HCT116 (cell line): ENCODE measurements around the gene GRIK3. TPM values are rescaled to one million over a fixed set of nuclear protein-coding genes. Genes with fewer than 3 reads are reported as not detected.

ENCODE experiments used
- ATAC-seq: fragments of 200-7000 bp; cut with Tn5 transposase; 2 replicates; pipeline ENCODE4 v1.9.1; 2020; ENCODE audit warnings: mild to moderate bottlenecking, moderate library complexity
- BruUV-seq: library from RNA; stranded (reverse); fragments of 400-500 nt; replicated peaks from 2 replicates; lab custom pipeline; 2021; lab: Mats Ljungman, UMichigan
- CTCF ChIA-PET: fragments of 300-600 bp; sonication (Branson Sonifier 250); formaldehyde crosslinking; loops from one replicate; lab custom pipeline; 2021; ENCODE audit warnings: antibody characterized with exemption; lab: Charles Lee
- POLR2A ChIA-PET: fragments of 300-600, 350-600 bp; sonication (Branson Sonifier 250); formaldehyde crosslinking; loops from one replicate; lab custom pipeline; 2021; ENCODE audit warnings: antibody characterized with exemption; lab: Charles Lee
- RAD21 ChIA-PET, 2 experiments: fragments of 300-600 bp; sonication (Branson Sonifier 250); formaldehyde crosslinking; loops; one replicate each; lab custom pipeline; 2023; ENCODE audit warnings: low total read pairs in 2 of 2; ENCODE audit not compliant: uncharacterized antibody in 2 of 2, unreplicated experiment in 2 of 2, low non-redundant PET in 1 of 2; lab: Charles Lee
- DNase-seq: peaks from one replicate; pipeline ENCODE4 v3.0.0-alpha.2; 2010; ENCODE audit warnings: low read depth, low spot score
- H2AFZ ChIP-seq: fragments of 200-600 bp; shearing (Covaris generic), sonication (generic); 2 replicates; pipeline ENCODE4 v1.6.1; 2017; ENCODE audit warnings: low read depth, mixed run types, mixed read lengths, antibody characterized with exemption, low read length; ENCODE audit not compliant: poor library complexity, severe bottlenecking
- H3K27ac ChIP-seq: 2 replicates; pipeline ENCODE4 v1.5.1; 2012; ENCODE audit warnings: low read depth, low read length
- H3K27me3 ChIP-seq: fragments of 200-600 bp; sonication (generic); 2 replicates; pipeline ENCODE4 v1.6.1; 2016; ENCODE audit warnings: mixed run types, low read length, mixed read lengths; ENCODE audit not compliant: insufficient read depth
- H3K36me3 ChIP-seq, 2 experiments: fragments of 200-500 bp in 1 of 2; fragments of 200-600 bp in 1 of 2; sonication (Bioruptor generic) in 1 of 2; sonication (generic) in 1 of 2; 2 replicates each; pipeline versions ENCODE4 v1.5.1 to v1.6.1; 2014 to 2016; ENCODE audit warnings: low read length in 2 of 2, inconsistent platforms in 1 of 2, mixed read lengths in 1 of 2, mixed run types in 1 of 2; ENCODE audit not compliant: insufficient read depth in 2 of 2, control insufficient read depth in 1 of 2
- H3K4me1 ChIP-seq, 2 experiments: fragments of 200-600 bp in 1 of 2; sonication (generic) in 1 of 2; 2 replicates each; pipeline versions ENCODE4 v1.5.1 to v1.6.1; 2012 to 2017; ENCODE audit warnings: low read length in 2 of 2, inconsistent platforms in 1 of 2, mild to moderate bottlenecking in 1 of 2, mixed read lengths in 1 of 2, mixed run types in 1 of 2, moderate library complexity in 1 of 2; ENCODE audit not compliant: insufficient read depth in 2 of 2, control insufficient read depth in 1 of 2
- H3K4me2 ChIP-seq: fragments of 200-600 bp; sonication (generic); 2 replicates; pipeline ENCODE4 v1.6.1; 2017; ENCODE audit warnings: mixed run types, low read length, mixed read lengths
- H3K4me3 ChIP-seq, 2 experiments: fragments of 200-600 bp in 1 of 2; sonication (generic) in 1 of 2; replicated peaks in 1 of 2; 2 replicates each; pipeline ENCODE4 v1.5.1; 2011 to 2016; ENCODE audit warnings: low read length in 2 of 2, control low read depth in 1 of 2, low read depth in 1 of 2, mild to moderate bottlenecking in 1 of 2, mixed read lengths in 1 of 2, mixed run types in 1 of 2
- H3K79me2 ChIP-seq: fragments of 200-600 bp; sonication (generic); 2 replicates; pipeline ENCODE4 v1.6.1; 2017; ENCODE audit warnings: mild to moderate bottlenecking, mixed run types, low read length, moderate library complexity, mixed read lengths; ENCODE audit not compliant: insufficient read depth
- H3K9ac ChIP-seq: fragments of 200-600 bp; sonication (generic); 2 replicates; pipeline ENCODE4 v1.6.1; 2016; ENCODE audit warnings: low read length, mixed read lengths
- H3K9me2 ChIP-seq: fragments of 200-600 bp; sonication (generic), shearing (Covaris generic); 2 replicates; pipeline ENCODE4 v1.6.1; 2017; ENCODE audit warnings: mixed run types, mild to moderate bottlenecking, moderate library complexity; ENCODE audit not compliant: insufficient read depth
- H3K9me3 ChIP-seq, 2 experiments: fragments of 200-500 bp in 1 of 2; fragments of 200-600 bp in 1 of 2; sonication (Bioruptor generic) in 1 of 2; sonication (generic) in 1 of 2; 2 replicates each; pipeline ENCODE4 v1.6.1; 2014 to 2017; ENCODE audit warnings: low read length in 2 of 2, mixed read lengths in 2 of 2, inconsistent platforms in 1 of 2, low read depth in 1 of 2, mild to moderate bottlenecking in 1 of 2, mixed run types in 1 of 2, moderate library complexity in 1 of 2; ENCODE audit not compliant: control insufficient read depth in 1 of 2, insufficient read depth in 1 of 2
- H4K20me1 ChIP-seq: fragments of 200-600 bp; sonication (generic), shearing (Covaris generic); 2 replicates; pipeline ENCODE4 v1.6.1; 2017; ENCODE audit warnings: mixed run types, mild to moderate bottlenecking, moderate library complexity; ENCODE audit not compliant: insufficient read depth
- CBX3 ChIP-seq: IDR thresholded peaks from 2 replicates; pipeline ENCODE4 v1.6.1; 2012; ENCODE audit warnings: low read depth
- CEBPB ChIP-seq: IDR thresholded peaks from 2 replicates; pipeline ENCODE4 v1.6.1; 2012; ENCODE audit warnings: low read depth
- EGR1 ChIP-seq: IDR thresholded peaks from 2 replicates; pipeline ENCODE4 v1.6.1; 2012; ENCODE audit warnings: low read depth
- ELF1 ChIP-seq: IDR thresholded peaks from 2 replicates; pipeline ENCODE4 v1.6.1; 2012; ENCODE audit warnings: low read depth, borderline replicate concordance
- EZH2phosphoT487 ChIP-seq: fragments of 200-600 bp; IDR thresholded peaks from 2 replicates; pipeline ENCODE4 v1.6.1; 2018; ENCODE audit warnings: antibody characterized with exemption, borderline replicate concordance
- FOSL1 ChIP-seq: IDR thresholded peaks from 2 replicates; pipeline ENCODE4 v1.6.1; 2012; ENCODE audit warnings: low read depth
- JUND ChIP-seq: IDR thresholded peaks from 2 replicates; pipeline ENCODE4 v1.6.1; 2012
- POLR2A ChIP-seq: IDR thresholded peaks from 2 replicates; pipeline ENCODE4 v1.7.0; 2011; ENCODE audit warnings: borderline replicate concordance; ENCODE audit not compliant: insufficient read depth, insufficient read length; ENCODE audit errors: extremely low read depth
- POLR2AphosphoS5 ChIP-seq: IDR thresholded peaks from 2 replicates; pipeline ENCODE4 v1.6.1; 2011; ENCODE audit warnings: mild to moderate bottlenecking, low read depth, low read length, moderate library complexity
- RAD21 ChIP-seq: IDR thresholded peaks from 2 replicates; pipeline ENCODE4 v1.6.1; 2012; ENCODE audit warnings: low read depth, mild to moderate bottlenecking
- SIN3A ChIP-seq: IDR thresholded peaks from 2 replicates; pipeline ENCODE4 v1.6.1; 2012; ENCODE audit warnings: low read depth
- SP1 ChIP-seq: IDR thresholded peaks from 2 replicates; pipeline ENCODE4 v1.6.1; 2012; ENCODE audit warnings: low read depth
- ZFX ChIP-seq: fragments of 450-650 bp; IDR thresholded peaks from 2 replicates; pipeline ENCODE4 v1.6.1; 2017
- intact Hi-C: fragments of 100-400 bp; cut with micrococcal nuclease; formaldehyde crosslinking; loops from 2 replicates; pipeline ENCODE4 v1.10.0; 2022
- total RNA-seq: library from RNA; stranded (reverse); gene quantifications from one replicate; pipeline ENCODE4 v1.2.1, GENCODE V29; 2021; ENCODE audit not compliant: unreplicated experiment
- TF ChIP-seq, protein P1 (sequence below): IDR thresholded peaks from 2 replicates; pipeline ENCODE4 v1.6.1; 2012; ENCODE audit warnings: low read depth
- TF ChIP-seq, protein P2 (sequence below), 3 experiments: fragments of 200-600 bp in 1 of 3; sonication (generic) in 1 of 3; IDR thresholded peaks in 2 of 3; conservative IDR thresholded peaks in 1 of 3; 2 replicates each; pipeline ENCODE4 v1.5.1; 2012 to 2017; ENCODE audit warnings: low read depth in 2 of 3, low read length in 2 of 3, antibody characterized with exemption in 1 of 3, borderline replicate concordance in 1 of 3, control low read depth in 1 of 3, mild to moderate bottlenecking in 1 of 3, mixed read lengths in 1 of 3, mixed run types in 1 of 3, moderate library complexity in 1 of 3; ENCODE audit not compliant: insufficient read depth in 1 of 3
- TF ChIP-seq, protein P3 (sequence below): IDR thresholded peaks from 2 replicates; pipeline ENCODE4 v1.6.1; 2012
- TF ChIP-seq, protein P4 (sequence below): IDR thresholded peaks from 2 replicates; pipeline ENCODE4 v1.6.1; 2012

Gene GRIK3
- total RNA-seq, 1 experiment from 2014 or later = not detected

DNA sequence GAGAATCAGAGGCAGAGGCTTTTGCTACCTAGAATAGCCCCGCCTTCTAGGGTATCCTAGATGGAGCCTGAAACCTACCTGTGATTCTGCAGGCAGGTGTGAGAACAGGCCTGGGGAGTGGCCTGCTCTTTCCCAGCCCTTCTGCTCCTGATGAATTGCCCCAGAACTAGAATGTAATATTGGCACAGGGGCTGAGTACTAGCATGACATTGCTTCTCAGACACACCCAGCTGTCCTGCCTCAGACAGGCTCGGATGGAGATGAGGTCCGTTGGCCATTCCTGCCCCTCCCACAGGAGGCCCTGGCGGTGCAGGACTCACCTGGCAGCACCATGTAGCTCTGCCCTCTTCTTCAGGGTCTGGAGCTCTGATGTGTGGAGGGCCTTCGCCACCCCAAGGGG, 237.6 kb downstream of the GRIK3 start:
- DNase-seq (no peak), ATAC-seq (no peak)
- no peaks in the 10 kb centered on the region for H3K9me3 ChIP-seq
- ChIA-PET RAD21 (no interaction called here), POLR2A (no interaction called here), CTCF (no interaction called here)
- BruUV-seq = no TSS peak
- no peak overlapping the region for H3K9ac ChIP-seq
- H3K4me3 ChIP-seq = no peak overlapping the region
- H3K36me3 ChIP-seq = no peaks in the 10 kb centered on the region
- H3K4me2 ChIP-seq = no peak overlapping the region
- H3K27ac ChIP-seq = no peak overlapping the region
- no peak for TF ChIP-seq ELF1
- H3K4me1 ChIP-seq = no peaks in the 10 kb centered on the region
- H4K20me1 ChIP-seq = no peaks in the 10 kb centered on the region
- H2AFZ ChIP-seq = no peak overlapping the region
- no peaks in the 10 kb centered on the region for H3K9me2 ChIP-seq
- no peaks in the 10 kb centered on the region for H3K79me2 ChIP-seq
- peaks cover 43% of the 10 kb centered on the region for H3K27me3 ChIP-seq
- intact Hi-C loops = no loop called here

DNA sequence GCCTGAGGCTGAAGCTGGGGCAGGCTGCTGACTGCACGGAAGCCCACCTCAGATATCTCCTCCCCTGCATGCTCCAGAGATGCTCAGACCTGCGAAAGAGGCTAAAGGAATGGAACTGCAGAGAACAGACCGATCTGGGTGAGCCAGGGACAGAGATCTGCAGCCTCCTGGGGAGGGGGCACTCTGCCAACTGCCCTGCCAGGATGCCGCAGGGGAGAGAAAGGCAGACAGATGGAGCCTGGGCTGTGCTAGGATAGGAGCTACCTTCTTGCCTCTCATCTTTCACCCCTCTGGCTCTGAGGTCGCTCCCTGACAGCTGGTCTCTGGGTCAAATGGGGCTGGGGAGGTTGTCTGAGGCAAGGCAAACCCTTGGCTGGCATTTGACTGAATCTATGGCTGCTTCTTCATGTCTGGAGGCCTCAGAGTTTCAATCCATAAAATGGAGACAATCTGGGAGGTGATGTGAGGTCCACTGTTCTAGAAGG, 238.2 kb downstream of the GRIK3 start:
- Histone ChIP-seq H3K79me2 (no peaks in the 10 kb centered on the region), H2AFZ (no peak overlapping the region), H3K27me3 (peaks cover 41% of the 10 kb centered on the region), H3K9me2 (no peaks in the 10 kb centered on the region), H3K4me1 (no peaks in the 10 kb centered on the region), H4K20me1 (no peaks in the 10 kb centered on the region), H3K4me3 (no peak overlapping the region), H3K9me3 (no peaks in the 10 kb centered on the region), H3K4me2 (no peak overlapping the region), H3K27ac (no peak overlapping the region), H3K9ac (no peak overlapping the region), H3K36me3 (no peaks in the 10 kb centered on the region)
- TF ChIP-seq ZFX (no peak), JUND (no peak), EZH2phosphoT487 (no peak), CEBPB (no peak), SP1 (no peak), POLR2AphosphoS5 (no peak), CBX3 (no peak), SIN3A (no peak), ELF1 (no peak), EGR1 (no peak), FOSL1 (no peak), POLR2A (no peak), RAD21 (no peak)
- TF ChIP-seq, protein P1, sequence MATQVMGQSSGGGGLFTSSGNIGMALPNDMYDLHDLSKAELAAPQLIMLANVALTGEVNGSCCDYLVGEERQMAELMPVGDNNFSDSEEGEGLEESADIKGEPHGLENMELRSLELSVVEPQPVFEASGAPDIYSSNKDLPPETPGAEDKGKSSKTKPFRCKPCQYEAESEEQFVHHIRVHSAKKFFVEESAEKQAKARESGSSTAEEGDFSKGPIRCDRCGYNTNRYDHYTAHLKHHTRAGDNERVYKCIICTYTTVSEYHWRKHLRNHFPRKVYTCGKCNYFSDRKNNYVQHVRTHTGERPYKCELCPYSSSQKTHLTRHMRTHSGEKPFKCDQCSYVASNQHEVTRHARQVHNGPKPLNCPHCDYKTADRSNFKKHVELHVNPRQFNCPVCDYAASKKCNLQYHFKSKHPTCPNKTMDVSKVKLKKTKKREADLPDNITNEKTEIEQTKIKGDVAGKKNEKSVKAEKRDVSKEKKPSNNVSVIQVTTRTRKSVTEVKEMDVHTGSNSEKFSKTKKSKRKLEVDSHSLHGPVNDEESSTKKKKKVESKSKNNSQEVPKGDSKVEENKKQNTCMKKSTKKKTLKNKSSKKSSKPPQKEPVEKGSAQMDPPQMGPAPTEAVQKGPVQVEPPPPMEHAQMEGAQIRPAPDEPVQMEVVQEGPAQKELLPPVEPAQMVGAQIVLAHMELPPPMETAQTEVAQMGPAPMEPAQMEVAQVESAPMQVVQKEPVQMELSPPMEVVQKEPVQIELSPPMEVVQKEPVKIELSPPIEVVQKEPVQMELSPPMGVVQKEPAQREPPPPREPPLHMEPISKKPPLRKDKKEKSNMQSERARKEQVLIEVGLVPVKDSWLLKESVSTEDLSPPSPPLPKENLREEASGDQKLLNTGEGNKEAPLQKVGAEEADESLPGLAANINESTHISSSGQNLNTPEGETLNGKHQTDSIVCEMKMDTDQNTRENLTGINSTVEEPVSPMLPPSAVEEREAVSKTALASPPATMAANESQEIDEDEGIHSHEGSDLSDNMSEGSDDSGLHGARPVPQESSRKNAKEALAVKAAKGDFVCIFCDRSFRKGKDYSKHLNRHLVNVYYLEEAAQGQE = no peak
- TF ChIP-seq, protein P2, sequence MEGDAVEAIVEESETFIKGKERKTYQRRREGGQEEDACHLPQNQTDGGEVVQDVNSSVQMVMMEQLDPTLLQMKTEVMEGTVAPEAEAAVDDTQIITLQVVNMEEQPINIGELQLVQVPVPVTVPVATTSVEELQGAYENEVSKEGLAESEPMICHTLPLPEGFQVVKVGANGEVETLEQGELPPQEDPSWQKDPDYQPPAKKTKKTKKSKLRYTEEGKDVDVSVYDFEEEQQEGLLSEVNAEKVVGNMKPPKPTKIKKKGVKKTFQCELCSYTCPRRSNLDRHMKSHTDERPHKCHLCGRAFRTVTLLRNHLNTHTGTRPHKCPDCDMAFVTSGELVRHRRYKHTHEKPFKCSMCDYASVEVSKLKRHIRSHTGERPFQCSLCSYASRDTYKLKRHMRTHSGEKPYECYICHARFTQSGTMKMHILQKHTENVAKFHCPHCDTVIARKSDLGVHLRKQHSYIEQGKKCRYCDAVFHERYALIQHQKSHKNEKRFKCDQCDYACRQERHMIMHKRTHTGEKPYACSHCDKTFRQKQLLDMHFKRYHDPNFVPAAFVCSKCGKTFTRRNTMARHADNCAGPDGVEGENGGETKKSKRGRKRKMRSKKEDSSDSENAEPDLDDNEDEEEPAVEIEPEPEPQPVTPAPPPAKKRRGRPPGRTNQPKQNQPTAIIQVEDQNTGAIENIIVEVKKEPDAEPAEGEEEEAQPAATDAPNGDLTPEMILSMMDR (IDR thresholded peaks at IDR 0.05 in 2 of 3, conservative IDR thresholded peaks at IDR 0.05 in 1 of 3; ENCODE audit: borderline replicate concordance in 1 of 3, insufficient read depth in 1 of 3, low read depth in 2 of 3, low read length in 2 of 3) = no peak
- TF ChIP-seq, protein P3, sequence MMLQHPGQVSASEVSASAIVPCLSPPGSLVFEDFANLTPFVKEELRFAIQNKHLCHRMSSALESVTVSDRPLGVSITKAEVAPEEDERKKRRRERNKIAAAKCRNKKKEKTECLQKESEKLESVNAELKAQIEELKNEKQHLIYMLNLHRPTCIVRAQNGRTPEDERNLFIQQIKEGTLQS = no peak
- TF ChIP-seq, protein P4, sequence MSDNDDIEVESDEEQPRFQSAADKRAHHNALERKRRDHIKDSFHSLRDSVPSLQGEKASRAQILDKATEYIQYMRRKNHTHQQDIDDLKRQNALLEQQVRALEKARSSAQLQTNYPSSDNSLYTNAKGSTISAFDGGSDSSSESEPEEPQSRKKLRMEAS = no peak
- RAD21 ChIA-PET = no interaction called here
- DNase-seq = no peak
- CTCF ChIA-PET = no interaction called here
- intact Hi-C loops = no loop called here
- BruUV-seq = no TSS peak
- POLR2A ChIA-PET = no interaction called here
- ATAC-seq = no peak
